Measurements from ENCODE around the gene APMAP. TPM values are rescaled to one million over a fixed set of nuclear protein-coding genes. Genes with fewer than 3 reads are reported as not detected.

The APMAP gene
- 73.4 TPM for total RNA-seq

DNA sequence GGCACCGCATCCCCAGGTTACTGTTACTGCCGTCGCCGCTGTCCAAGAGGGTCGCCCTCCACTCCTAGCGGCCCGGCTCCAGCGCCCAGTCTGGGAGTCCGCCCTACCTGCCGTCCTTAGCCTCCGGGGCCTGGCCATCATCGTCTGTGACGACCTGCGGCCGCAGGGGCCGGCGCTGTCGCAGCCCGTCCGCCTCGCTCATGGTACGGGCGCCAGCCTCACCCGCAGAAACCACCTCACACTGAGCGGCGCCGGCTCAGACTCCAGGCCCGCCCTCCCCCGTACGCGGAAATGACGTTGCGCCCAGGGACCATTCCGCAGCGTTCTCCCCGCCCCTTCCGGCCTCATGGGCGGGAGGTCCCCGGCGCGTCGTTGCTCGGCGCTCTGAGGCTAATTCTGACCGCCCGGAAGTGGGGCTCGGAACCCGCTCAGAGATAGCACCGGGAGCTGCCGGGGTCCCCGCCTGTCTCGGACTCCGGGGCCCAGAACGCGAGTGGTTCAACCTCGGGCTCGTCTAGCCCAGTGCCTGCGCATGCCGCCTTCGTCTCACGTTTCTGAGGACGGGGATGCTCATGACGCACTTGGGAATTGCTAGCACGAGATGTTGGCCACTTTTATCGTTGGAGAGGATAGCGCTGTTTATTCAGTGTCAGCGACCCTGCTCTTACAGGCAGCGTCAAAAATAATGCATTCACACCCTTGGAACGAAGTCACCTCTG, at the start of gene APMAP:
Gene APMAP, minus strand, starts transcription at position 265 of the 719 bp plus-strand sequence. Its CDS starts 63 bp downstream, at position 202.
- peak; percentile 87 to 96 for DNase-seq (ENCODE audit: low spot score in 2 of 2)
- no peak for FAIRE-seq

GRCh38 chr20:25041813-25042530, 49.4 kb upstream of the APMAP start:
- DNase-seq (ENCODE audit: low spot score in 2 of 2) (no peak), FAIRE-seq (no peak)

GRCh38 chr20:25040438-25040831, 47.9 kb upstream of the APMAP start:
- no peak for FAIRE-seq
- DNase-seq (ENCODE audit: low spot score in 2 of 2): no peak

GRCh38 chr20:25039697-25040437, 47.3 kb upstream of the APMAP start:
- FAIRE-seq (no peak), DNase-seq (ENCODE audit: low spot score in 2 of 2) (no peak)

GRCh38 chr20:25038591-25039015, 46.1 kb upstream of the APMAP start:
- FAIRE-seq (no peak), DNase-seq (ENCODE audit: low spot score in 2 of 2) (no peak)

GRCh38 chr20:25038103-25038410, 45.5 kb upstream of the APMAP start:
- DNase-seq (ENCODE audit: low spot score in 2 of 2) (no peak), FAIRE-seq (no peak)

DNA sequence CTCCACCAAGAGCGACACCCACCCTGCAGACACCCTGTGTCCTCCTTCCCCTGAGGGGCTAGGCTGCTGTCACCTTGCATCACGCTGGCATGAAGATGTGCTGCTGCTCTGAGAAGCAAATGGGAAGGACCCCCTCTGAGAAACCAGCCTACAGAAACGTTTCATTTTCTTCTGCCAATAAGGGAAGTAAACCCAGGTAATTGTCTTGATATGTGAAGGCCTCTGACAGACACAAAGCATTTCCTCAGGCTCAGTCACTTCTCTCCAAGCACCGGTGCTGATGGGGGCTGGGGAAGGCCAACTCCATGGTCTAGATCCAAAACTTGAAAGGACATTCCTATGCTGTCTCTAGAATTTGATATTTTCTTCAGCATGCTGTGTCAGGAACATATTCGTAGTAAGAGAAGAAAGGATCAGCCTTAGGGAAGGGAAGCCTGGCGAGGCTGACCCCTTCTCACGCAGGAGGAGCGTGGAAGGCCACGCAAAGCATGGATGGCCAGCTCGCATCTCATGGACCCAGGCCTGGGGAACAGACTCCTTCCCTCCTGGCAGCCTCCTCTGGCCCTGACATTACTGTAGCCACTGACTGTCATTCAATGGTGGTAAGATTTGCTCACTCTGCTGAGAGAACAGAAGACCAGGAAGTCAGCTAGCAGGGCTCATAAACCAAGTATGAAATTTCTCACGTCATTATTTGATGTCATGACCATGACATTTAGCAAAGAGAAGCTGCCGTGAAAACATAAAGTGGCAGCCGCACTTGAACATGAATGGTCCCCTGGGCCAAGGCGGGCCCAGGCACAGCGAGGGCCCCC, 44.9 kb upstream of the APMAP start:
- FAIRE-seq: no peak
- DNase-seq (ENCODE audit: low spot score in 2 of 2): no peak

GRCh38 chr20:25036331-25036936, 43.9 kb upstream of the APMAP start:
- DNase-seq (ENCODE audit: low spot score in 2 of 2) (no peak), FAIRE-seq (no peak)

GRCh38 chr20:25035921-25036320, 43.4 kb upstream of the APMAP start:
- no peak for DNase-seq (ENCODE audit: low spot score in 2 of 2)
- FAIRE-seq: no peak

DNA sequence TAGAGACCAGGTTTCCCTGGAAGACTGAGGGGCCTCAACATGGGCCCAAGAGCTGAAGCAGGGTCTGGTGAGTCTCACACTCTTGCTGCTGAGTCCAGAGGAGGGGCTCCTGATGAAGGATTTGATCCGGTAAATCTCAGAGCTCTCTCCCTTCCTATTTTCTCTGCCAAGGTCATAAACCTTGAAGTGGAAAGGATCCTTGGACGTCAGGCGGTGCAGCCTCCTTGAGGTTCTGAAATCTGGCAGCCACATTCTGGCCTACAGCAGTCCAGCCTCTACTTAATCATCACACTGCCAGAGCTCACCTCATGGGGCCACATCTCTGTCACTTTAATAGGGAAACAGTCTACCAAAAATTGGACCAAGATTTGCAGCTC, 41.4 kb upstream of the APMAP start:
- DNase-seq (ENCODE audit: low spot score in 2 of 2) (no peak), FAIRE-seq (no peak)

- DNase-seq (ENCODE audit: low spot score in 2 of 2) (no peak), FAIRE-seq (no peak)
These were observed 40.8 kb upstream of the APMAP start for GRCh38 chr20:25033265-25033923.

DNA sequence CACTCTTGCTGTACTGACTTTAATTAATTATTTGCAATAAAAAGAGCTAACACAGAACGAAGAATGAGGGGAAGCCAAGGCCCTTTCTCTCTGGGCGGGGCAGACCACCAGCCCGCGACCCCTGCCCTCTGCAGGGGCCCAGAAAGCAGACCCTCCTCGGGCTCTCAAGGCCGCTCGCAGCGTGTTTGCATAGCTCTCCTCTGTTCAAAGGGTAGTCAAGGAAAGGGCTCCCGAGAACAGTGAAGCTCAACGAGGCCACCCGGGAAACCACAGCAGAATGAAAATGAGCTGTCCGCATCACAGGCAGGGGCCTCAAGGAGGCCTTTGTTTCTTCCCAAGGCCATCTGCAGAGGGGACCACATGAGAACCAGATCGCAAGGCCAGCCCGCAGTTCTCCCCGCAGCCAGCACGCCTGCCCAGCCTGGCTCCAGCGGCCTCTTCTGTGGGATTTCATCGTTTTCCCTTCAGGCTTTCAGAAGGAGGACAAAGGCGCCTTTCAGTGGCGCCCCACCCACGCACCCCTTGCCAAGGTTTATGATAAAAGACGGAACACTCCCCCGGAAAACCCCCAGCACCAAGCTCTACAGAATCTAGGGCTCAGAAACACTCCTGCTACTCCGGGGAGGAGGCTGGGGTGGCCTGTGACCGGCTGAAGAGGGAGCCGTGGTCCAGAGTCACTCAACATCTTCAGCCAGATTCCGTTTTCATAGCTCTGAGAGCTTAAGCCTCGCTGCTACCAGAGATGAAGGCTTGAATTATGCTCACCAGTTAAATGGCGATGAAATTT, 40.1 kb upstream of the APMAP start:
- DNase-seq (ENCODE audit: low spot score in 2 of 2) (peak in 1 of 2 donors; percentile 58), FAIRE-seq (no peak)

GRCh38 chr20:25032065-25032477, 39.5 kb upstream of the APMAP start:
- no peak for DNase-seq (ENCODE audit: low spot score in 2 of 2)
- FAIRE-seq: no peak

DNA sequence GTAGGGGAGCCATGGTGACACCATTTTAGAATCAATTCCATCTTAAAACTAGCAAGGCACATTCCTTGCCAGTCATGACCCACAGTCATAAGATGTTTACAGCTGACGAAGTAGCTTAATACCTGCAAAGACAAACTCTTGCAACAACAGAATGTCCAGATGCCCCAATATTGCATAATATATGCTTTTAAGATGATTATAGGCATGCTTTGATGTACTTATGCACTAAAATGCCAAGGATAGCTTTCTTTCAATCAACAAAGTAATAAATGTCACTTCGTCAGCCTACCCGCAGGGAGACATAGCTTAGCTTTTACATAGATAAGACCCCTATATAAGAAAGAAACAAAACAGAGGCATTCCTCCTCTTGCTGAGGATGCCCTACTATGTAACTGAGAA, 38.7 kb upstream of the APMAP start:
- FAIRE-seq (no peak), DNase-seq (ENCODE audit: low spot score in 2 of 2) (no peak)

GRCh38 chr20:25030649-25031207, 38.2 kb upstream of the APMAP start:
- DNase-seq (ENCODE audit: low spot score in 2 of 2) (no peak), FAIRE-seq (no peak)

DNA sequence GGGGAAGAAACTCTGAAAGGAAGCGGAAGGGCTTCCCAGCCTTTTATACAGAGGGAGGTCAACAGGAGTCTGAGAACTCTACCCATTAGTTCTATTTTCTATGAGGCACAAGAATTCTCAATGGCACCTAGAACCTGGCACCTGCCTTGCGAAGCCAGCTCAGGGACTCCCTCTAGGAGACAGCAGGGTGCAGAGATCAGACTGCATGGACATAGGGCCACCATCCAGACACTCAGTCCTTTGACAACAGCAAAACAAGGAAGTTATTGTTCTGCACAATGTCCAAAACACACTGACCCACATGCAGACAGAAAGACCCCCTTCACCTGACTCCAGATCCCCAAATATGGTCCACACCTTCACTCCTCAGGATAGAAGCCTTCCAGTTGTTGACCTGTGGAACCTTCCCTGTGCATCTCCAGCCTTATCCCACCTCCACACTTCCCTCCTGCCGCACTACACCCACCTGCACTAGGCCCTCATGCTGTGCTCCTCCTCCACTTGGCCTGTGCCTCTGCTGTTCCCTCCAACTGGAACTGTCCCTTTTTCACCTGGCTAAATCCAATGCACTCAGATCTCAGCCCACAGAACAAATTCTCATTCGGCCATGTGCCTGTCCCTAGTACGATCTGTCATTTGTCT, 37.6 kb upstream of the APMAP start:
- FAIRE-seq (no peak), DNase-seq (ENCODE audit: low spot score in 2 of 2) (no peak)

DNA sequence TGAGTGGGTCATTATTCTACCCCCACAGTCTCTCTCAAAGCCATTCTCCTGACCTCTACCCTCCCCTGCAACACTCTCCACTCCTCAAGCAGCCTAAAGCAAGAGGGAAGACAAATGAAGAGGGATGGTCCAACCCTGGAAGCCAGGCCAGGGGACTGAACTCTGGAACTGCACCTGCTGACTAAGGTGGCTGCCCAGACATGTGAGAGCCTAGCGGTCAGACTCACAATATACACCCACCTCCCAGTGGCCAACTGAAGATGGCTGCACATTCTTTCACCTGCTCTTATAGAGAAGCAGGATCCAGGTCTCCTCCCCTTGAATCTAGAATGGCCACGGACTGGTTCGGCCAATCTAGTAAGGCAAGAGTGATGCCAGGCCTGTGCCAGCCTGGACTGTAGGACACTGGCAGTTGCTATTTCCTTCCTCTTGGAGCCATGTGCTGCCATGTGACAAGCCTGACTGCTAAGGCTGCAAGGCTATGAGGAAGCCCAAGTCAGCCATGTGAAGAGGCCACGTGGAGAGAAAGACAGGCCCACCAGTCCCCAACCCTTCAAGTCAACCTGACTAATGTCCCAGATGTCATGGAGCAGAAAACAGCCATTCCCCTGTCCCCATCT, 33.5 kb upstream of the APMAP start:
- FAIRE-seq: no peak
- no peak for DNase-seq (ENCODE audit: low spot score in 2 of 2)

Data from frontal cortex (tissue), 4 donors.